GM18519 (cell line): Measurements from ENCODE around the gene CIART.
"Not testable (repeated sequence)": the region's sequence is repeated elsewhere in the genome, so short reads cannot be mapped to it uniquely, and the experiment has no call there.

Source experiments
- ATAC-seq: cut with Tn5 transposase; IDR thresholded peaks from one replicate; pipeline ENCODE4 v1.9.1; 2021; ENCODE audit warnings: mild to moderate bottlenecking, moderate library complexity; ENCODE audit not compliant: unreplicated experiment, low FRiP score

Gene CIART, protein sequence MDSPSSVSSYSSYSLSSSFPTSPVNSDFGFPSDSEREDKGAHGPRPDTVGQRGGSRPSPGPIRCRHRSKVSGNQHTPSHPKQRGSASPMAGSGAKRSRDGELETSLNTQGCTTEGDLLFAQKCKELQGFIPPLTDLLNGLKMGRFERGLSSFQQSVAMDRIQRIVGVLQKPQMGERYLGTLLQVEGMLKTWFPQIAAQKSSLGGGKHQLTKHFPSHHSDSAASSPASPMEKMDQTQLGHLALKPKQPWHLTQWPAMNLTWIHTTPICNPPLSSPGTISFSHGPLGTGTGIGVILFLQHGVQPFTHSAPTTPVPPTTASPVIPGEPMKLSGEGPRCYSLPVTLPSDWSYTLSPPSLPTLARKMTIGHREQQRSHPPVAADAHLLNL

DNA sequence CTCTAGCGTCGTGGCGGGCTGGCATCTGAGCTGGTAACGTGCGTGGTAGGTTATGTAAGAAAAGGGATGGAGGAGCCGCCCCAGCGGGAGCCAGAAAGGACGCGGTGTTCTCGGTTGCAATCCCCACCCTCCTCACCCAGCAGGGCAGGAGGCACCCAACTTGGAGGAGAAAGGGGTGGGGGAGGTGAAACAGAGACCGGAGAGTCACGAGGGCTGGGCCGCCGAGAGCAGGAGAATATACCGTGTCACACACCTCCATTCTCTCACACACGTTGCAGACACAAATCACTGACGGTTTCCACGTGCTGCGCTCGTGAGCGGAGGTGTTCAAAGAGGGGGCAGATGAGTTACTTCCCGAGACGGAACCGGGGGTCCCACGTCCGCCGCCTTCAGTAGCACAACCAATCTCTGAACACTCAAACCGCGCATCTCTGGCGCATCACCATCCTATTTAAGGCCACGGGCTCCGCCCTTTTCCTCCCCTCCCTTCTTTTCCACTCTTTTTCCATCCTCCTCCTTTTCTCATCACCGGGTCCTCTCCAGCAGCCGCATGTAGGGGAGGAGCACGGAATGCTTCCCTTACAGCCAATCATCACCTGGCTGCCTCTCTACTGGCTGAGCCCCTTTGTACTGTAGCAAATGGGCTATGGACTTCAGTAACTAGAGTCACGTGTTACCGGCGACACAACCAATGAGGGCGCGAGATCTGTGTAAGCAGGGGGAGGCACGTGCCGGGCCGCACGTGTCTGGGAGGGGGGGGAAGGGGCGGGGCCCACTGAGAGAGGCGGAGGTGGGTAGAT, at the start of gene CIART:
TSS of gene CIART (plus strand) at position 797 of the 800 bp plus-strand sequence. CDS start 714 bp downstream, outside the sequence.
- peak; percentile 58 for ATAC-seq

DNA sequence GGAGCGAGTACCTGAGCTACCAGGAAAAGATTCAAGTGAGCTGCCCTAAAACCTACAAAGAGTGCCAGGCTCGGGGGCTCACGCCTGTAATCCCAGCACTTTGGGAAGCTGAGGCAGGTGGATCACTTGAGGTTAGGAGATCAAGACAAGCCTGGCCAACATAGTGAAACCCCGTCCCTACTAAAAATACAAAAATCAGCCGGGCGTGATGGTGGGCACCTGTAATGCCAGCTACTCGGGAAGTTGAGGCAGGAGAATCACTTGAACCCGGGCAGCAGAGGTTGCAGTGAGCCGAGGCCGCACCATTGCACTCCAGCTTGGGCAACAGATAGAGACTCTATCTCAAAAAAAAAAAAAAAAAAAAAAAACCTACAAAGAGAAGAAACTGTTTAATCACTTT, 49.4 kb upstream of the CIART start:
- ATAC-seq = not testable (repeated sequence)

DNA sequence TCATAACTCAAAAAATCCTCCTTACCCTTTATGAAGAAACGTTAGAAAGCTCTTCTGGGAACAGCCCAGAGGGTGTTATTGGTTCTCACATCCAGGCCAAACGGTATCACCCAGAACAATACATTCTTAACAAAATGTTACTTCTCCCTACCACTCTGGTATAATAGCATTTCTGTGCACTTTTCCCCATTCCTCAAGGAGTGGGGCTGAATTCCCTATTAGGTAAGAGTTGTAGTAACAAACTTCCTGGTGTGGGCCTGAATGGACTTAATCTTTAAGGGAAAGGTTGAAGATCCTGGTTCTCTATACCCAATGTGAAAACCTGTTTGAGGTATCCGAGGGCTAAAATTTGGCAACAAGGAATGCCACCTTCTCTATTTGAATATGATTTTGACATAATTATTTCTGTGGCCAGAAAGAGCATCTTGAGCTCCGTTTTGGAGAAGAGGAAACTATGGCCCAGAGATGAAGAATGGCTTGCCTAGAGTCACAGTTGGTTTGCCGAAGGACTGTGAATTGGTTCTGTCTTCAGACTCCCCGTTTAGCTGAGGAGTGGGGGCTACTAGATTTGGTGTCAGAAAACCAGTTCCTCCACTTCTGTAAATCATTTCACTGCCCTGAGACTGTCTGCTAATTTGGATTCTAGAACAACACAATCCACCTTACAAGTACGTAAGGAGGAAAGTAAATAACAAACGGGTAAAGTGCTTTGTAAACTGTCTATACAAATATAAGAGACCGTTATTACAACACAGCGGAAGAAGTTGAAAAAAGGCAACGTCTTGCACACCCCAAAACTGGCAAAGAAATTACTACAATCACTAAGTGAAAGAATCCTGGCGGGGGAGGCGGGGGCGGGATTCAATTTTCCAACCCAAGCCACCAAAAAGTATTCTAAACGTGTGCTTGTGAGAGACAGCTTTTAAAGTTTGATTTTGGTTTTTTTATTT, 48.7 kb upstream of the CIART start:
- ATAC-seq = no peak

DNA sequence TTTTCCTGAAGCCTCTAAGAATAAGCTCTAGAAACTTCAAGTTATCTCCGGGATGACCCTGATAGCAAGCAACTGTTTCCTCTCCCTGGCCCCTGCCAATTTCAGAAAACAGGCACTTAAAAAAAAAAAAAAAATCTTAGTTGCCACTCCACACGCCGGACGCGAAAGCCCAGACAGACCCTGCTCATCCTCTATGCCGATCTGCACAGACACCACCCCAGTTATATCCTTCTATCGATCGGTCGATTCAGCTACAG, 48.1 kb upstream of the CIART start:
- no peak for ATAC-seq

DNA sequence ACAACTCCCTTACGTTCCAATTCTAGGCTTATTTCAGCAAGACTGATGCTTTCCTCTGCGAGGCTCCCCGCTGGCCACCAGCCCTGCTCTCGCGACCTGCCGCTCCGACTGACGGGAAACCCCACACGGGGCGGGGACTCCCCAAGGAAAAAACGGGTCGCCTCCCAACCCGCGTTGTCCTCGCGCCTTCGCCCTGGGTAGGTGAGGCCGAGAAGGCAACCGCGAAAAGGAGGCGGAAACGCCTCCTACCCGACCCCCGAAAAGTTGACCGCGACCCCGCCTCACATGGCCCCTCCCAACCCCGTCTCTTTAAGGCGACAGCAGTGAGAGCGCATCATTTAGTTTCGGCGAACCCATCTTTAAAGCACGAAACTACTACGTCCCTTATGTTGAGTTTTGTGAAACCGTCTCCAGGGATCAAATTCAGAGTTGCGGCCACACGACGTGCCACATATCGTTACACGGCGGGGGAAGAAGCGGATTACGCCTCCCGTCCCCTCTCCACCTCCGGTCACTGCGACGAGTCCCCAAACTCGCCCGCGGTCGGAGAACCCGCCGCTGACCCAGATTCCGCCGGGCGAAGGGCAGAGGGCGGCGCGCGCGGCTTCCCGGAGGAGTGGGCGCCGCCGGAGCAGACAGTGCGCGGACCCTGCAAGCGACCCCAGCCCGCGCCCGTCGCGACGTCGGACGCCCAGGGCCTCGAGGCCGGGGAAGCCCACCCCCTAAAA, 47.6 kb upstream of the CIART start:
- no peak for ATAC-seq

DNA sequence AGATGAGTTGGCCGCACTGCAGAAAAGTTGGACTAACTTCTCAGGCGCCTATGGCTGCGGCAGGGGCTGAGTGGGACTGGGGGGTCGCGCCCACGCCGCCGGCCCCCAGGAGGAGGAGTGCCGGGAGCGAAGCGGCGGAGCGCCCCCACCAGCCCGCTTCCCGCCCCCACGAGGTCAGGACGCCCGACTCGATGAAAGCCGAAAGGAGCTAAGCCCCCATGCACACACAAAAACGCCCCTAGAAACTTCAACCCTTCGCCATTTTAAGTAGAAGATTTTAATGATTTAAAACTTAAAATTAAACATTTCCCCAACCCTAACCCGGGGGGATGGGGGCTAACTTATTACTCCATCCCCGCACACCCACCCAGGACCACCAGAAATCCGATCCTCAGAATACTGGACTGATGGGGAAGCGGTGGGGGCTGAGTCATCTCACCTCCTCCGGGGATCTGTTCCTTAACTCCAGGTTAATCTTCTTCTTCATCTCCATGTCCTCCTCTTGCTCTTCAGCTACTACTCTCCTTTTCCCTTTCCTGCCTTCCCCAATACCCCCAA, 47.0 kb upstream of the CIART start:
- no peak for ATAC-seq

DNA sequence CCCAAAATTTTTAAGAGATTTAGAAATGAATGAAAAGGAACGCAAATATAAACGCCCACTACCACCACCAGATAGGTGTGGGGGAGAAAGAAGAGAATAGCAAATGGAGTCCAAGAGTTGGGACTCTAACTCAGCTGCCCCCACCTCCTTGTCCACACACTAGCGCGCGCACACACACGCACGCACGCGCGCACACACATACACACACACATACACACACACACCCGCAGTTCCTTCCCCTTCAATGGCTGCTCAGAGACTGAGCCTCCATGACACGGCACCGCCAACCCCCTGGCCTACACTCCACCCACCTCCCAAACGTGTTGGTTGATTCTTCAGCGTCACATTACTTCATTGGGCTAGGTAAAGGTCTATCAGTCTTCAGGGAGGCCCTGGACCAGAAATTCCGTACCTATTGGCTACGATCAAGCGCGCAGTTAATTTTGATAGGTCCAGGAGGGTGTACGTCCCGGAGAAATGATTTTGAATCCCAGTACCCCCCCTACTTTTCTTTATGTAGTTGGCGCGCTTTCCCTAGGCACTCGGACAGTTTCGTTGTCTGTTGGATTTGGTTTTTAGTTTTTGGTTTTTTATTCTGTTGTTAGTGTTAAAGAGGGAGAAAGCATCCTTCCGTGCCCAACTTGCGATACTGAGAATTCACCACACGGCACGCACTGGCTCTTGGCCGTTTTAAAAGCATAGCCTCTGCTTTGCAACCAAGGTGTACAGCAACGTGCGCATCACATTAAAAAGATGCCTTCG, 46.3 kb upstream of the CIART start, which contains the start of gene ANP32E:
TSS of gene ANP32E (minus strand) at position 261 of the 762 bp plus-strand sequence. CDS start 326 bp downstream, outside the sequence.
- peak; percentile 76 for ATAC-seq

DNA sequence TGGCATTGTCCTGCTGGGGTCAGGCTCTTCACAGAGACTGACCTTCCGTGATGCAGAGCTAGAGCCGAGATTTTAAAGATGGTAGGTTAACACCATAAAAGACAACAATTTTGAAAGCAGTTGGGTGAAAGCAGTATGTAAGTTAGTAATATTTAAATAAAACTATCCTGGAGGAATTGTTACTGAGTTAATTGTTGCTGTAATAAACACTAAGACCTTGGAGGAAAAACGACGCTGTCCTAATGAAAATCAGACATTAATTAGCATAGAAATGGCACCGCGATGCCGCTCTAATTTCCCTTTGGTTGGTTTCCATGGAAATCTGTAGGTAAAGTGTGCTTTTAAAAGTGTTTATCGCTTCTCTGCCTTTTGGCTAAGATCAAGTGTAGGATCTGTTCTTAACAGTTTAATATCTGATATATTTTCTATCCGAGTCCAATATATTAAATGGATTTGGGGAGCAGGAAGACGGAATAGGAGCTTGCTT, 45.7 kb upstream of the CIART start:
- ATAC-seq = no peak

DNA sequence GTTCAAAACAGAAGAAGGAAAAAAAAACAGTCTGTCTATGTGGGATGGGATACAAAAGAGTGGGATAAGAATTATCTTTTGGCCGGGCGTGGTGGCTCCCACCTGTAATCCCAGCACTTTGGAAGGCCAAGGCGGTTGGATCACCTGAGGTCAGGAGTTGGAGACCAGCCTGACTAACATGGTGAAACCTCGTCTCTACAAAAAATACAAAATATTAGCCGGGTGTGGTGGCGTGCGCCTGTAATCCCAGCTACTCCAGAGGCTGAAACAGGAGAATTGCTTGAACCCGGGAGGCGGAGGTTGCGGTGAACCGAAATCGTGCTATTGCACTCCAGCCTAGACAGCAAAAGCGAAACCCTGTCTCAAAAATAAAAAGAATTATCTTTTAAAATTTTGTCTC, 45.2 kb upstream of the CIART start:
- ATAC-seq = not testable (repeated sequence)

DNA sequence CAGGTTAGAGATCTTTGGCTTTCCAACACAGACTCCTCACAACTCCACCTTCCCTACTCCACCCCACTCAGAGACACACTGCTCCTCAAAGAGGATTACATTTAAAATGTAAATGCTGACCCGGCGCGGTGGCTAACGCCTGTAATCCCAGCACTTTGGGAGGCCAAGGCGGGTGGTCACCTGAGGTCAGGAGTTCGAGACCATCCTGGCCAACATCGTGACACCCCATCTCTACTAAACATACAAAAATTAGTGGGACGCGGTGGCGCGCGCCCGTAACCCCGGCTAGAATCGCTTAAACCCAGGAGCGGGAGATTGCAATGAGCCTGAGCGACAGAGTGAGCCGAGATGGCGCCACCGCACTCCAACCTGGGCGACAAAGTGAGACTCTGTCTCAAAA, 44.6 kb upstream of the CIART start:
- no peak for ATAC-seq

DNA sequence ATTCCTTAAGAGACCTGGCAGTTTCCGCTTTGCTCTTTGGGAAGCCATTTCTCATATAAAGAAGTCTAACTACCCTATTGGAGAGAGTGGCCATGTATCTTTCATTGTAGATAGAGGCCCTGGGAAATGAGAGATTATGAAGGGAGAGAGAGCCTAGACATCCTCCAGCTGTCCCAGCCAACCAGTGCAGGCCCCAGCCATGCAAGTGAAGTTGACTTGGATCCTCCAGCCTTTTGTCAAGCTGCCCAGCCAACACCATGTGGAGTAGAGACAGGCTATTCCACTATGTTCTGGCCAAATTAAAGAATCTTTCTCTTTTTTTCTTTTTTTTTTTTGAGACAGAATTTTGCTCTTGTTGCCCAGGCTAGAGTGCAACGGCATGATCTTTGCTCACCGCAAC, 39.4 kb upstream of the CIART start:
- ATAC-seq = no peak

DNA sequence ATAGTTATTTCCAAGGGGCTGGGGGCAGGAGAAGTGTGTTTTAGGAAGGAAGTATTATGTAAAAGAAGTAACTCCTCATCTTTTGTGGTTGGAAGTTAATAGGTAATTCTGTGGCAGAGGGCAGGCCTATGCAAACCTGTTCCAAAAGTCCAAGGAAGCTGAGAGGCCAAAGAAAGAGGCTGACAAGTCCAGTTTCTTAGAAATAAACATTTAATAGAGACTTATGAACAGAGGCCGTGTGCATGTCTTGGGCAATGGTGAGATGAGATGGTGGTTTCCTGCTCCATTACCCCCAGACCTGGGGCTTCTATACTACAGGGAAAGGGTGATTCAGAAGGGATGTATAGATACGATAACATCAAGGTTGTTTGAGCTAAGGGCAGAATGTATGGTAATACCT, 32.4 kb upstream of the CIART start:
- ATAC-seq = no peak

DNA sequence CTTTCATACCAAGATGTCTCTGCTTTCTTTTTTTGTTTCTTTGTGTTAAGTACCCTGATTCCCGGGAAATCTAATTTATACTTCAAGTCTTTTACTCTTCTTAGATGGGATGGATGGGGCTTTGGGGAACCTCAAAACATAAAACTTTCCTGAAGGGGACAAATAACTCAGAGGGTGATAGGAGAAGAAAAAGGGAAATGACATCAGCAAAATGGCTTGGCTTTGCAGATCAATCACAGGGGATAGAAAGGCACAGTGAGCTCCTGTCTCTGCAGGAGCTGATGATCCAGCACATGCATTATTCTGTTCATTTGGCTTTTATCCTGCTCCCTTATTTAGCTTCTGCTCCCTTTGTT, 26.2 kb upstream of the CIART start:
- ATAC-seq = no peak

DNA sequence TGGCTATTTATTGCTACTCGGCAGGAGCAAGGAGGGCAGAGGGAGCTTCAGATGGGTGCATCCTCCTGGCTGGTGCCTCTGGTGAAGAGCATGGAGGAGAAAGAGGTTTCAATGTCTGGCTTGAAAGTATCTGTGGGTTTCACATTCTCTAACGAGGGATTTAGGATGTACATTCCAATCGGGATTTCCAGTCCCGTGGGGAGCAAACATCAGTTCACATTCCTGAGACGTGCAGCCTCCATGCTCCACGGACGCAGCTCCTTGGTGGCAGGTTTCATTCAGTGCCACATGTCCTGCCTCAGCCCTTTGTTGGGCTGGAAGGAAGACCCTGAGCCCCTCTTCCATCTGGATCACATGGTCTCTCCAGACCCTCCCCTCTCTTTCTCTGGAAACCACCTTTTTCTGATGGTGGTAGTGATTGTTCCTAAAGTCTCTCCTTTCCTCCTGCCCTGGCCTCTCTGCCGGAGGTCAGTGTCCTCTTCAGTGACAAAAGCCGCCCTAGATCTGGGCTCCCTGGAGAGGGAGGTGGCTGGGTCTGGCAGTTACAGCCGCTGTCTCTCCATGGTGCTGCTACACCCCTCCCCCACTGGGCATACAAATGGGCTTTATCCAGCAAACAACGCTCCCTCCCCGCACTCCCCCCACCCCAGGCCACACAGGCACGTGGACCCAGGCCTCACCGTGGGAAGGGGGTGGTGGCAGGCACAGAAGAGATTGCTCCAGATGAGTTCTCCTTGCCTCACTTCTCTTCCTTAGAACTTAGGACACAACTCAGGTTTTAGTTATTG, 25.6 kb upstream of the CIART start:
- ATAC-seq = no peak

DNA sequence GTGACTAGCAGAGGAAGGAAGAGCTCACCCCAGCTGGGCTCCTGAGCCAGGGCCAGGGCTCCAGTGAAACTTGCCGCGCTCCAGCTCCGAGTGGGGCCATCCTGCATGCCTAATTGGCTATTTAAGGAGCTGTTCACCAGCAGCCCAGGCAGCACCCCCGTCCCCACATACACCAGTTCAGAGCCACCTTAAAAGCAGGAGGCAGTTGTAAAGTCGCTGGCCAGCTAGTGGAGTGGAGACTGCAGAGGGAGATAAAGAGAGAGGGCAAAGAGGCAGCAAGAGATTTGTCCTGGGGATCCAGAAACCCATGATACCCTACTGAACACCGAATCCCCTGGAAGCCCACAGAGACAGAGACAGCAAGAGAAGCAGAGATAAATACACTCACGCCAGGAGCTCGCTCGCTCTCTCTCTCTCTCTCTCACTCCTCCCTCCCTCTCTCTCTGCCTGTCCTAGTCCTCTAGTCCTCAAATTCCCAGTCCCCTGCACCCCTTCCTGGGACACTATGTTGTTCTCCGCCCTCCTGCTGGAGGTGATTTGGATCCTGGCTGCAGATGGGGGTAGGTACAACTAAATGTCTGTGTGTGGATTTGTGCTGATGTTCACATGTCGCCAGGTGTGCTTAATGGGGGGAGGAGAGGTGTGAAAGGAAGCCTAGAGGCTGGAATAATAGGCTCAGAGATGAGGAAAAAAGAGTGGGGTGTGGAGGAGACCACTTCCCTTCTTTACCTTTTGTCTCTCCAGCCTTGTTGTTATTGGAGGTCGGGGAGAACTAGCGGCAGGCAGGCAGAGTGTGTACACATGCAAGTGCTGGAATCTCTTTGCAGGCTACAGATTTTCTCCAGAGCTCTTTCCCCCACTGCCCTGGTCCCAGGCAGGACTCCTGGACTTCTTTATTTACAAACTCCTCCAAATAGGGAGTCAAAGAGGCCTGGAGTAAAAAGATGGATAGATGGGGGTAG, 24.4 kb upstream of the CIART start, which contains the start of gene CA14:
TSS of gene CA14 (plus strand) at position 151 of the 962 bp plus-strand sequence. CDS start at position 506, 355 bp downstream.
- ATAC-seq = no peak

DNA sequence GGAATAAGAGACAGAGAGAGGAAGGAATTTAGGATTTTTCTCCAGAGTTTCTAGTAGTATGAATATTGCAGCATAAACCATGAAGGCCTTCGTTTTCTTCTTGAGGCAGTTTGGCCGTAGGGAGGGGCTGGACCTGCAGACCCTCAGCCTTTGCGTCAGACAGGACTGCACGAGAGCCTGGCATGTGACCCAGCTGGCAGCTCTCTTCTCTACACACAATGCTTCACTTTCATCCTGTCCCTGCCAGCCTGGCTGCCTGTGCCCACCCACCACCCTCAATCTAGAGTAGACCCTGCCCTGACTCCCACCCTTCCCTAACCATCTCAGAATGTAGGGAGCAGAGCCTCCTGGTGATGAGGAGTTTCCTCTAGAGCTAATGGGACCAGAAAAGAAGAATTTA, 23.1 kb upstream of the CIART start:
- ATAC-seq = no peak
